ENCODE results near the gene PPCDC. TPM values are rescaled to one million over a fixed set of nuclear protein-coding genes. Genes with fewer than 3 reads are reported as not detected.

The PPCDC gene
- total and polyA plus RNA-seq, 12 donors: 17.4 to 36.4 (median 24.7) TPM

DNA sequence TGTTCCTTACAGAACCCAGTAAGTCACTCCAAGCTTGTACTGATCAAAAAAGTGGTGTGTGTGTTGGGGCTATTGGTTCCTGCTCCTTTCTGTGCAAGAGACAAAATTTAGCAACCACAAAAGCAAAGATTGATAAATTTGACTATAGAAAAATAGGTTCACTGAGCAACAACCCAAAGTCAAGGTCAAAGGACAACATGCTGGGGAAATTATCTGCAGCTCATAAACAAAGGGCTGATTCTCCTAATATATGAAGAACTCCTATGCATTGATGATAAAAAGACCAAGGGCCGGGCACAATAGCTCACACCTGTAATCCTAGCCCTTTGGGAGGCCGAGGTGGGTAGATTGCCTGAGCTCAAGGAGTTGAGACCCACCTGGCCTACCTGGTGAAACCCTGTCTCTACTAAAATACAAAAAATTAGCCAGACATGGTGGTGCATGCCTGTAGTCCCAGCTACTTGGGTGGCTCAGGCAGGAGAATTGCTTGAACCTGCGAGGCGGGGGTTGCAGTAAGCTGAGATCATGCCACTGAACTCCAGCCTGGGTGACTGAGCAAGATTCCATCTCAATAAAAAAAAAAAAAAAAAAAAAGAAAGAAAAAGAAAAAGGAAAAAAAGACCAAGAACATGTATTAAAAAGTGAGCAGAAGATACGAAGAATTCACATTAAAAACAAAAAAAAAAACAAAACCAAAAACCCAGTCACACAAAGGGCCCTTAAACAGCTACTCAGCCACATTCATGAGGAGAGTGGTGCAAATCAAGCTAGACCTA lies 29.8 kb downstream of the PPCDC start:
- DNase-seq: no peak
- Histone ChIP-seq H3K4me1 (replicated peaks in 1 of 2) (peaks cover 26 to 52% of the 10 kb centered on the region in 2 donors), H3K9me3 (replicated peaks in 1 of 3) (no peaks in the 10 kb centered on the region), H3K27me3 (no peaks in the 10 kb centered on the region), H3K36me3 (replicated peaks in 1 of 2) (no peaks in the 10 kb centered on the region), H3K4me3 (no peak overlapping the region), H3K27ac (no peak overlapping the region)
- intact Hi-C loops (cut with DNase I): no loop called here
- TF ChIP-seq, protein P1, sequence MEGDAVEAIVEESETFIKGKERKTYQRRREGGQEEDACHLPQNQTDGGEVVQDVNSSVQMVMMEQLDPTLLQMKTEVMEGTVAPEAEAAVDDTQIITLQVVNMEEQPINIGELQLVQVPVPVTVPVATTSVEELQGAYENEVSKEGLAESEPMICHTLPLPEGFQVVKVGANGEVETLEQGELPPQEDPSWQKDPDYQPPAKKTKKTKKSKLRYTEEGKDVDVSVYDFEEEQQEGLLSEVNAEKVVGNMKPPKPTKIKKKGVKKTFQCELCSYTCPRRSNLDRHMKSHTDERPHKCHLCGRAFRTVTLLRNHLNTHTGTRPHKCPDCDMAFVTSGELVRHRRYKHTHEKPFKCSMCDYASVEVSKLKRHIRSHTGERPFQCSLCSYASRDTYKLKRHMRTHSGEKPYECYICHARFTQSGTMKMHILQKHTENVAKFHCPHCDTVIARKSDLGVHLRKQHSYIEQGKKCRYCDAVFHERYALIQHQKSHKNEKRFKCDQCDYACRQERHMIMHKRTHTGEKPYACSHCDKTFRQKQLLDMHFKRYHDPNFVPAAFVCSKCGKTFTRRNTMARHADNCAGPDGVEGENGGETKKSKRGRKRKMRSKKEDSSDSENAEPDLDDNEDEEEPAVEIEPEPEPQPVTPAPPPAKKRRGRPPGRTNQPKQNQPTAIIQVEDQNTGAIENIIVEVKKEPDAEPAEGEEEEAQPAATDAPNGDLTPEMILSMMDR (IDR thresholded peaks at IDR 0.05): no peak
- no peak for TF ChIP-seq POLR2A (IDR thresholded peaks at IDR 0.05)
- 93 to 99% (median 96%) methylated on average over 5 of the region's 5 CpGs for WGBS, 4 donors

DNA sequence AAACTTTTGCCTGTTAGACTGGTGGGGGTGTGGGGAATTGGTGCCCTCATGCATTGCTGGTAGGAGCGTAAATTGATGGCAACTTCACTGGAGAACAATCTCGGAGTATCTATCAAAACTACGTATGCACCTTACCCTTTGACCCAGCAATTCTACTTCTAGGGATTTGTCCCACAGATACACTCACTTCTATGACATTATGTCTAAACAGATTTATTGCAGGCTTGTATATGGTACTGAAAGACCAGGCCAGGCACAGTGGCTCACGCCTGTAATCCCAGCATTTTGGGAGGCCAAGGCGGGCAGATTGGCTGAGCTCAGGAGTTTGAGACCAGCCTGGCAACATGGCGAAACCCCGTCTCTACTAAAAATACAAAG lies 30.3 kb downstream of the PPCDC start:
- Histone ChIP-seq H3K4me1 (replicated peaks in 1 of 2) (peaks cover 26 to 53% of the 10 kb centered on the region in 2 donors), H3K4me3 (no peak overlapping the region), H3K27me3 (no peaks in the 10 kb centered on the region), H3K36me3 (replicated peaks in 1 of 2) (no peaks in the 10 kb centered on the region), H3K9me3 (replicated peaks in 1 of 3) (no peaks in the 10 kb centered on the region), H3K27ac (peak overlapping the region in 1 of 5 donors; percentile 1)
- TF ChIP-seq, protein P1 (IDR thresholded peaks at IDR 0.05): no peak
- TF ChIP-seq POLR2A (IDR thresholded peaks at IDR 0.05): no peak
- intact Hi-C loops (cut with DNase I): no loop called here
- 94 to 99% (median 96%) methylated on average over 7 of the region's 7 CpGs for WGBS, 4 donors
- DNase-seq: no peak

DNA sequence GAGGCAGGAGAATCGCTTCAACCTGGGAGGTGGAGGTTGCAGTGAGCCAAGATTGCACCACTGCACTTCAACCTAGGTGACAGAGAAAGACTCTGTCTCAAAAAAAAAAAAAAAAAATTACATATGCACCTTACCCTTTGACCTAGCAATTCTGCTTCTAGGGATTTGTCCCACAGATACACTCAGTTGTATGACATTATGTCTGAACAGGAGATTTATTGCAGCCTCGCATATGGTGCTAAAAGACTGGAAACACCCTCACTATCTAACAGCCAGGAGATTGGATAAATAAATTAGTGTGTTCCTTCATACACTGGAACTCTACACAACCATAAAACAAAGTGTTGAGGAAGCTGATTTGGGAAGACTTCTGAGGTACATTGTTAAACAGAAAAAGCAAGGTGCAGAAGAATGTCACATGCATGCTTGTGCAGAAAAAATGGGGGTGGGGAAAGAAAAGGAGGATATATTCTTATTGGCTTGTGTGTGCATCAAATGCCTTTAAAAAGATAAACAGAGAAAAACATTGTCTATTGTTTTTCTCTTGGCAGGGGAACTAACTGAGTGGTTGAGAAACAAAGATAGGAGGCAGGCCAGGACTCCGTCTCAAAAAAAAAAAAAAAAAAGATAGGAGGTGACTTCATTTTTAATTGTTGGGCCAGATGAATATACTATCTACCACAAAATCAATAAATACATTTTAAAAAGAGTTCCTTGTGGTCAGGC lies 30.9 kb downstream of the PPCDC start:
- Histone ChIP-seq H3K36me3 (replicated peaks in 1 of 2) (no peaks in the 10 kb centered on the region), H3K4me3 (no peak overlapping the region), H3K27me3 (no peaks in the 10 kb centered on the region), H3K9me3 (replicated peaks in 1 of 3) (no peaks in the 10 kb centered on the region), H3K27ac (peak overlapping the region in 3 of 5 donors; percentile 31 to 43 (median 35)), H3K4me1 (replicated peaks in 1 of 2) (peaks cover 20 to 47% of the 10 kb centered on the region in 2 donors)
- no peak for TF ChIP-seq POLR2A (IDR thresholded peaks at IDR 0.05)
- TF ChIP-seq, protein P1 (IDR thresholded peaks at IDR 0.05): no peak
- WGBS, 4 donors: 49 to 63% (median 55%) methylated on average over 3 of the region's 3 CpGs
- intact Hi-C loops (cut with DNase I): no loop called here
- DNase-seq: no peak

DNA sequence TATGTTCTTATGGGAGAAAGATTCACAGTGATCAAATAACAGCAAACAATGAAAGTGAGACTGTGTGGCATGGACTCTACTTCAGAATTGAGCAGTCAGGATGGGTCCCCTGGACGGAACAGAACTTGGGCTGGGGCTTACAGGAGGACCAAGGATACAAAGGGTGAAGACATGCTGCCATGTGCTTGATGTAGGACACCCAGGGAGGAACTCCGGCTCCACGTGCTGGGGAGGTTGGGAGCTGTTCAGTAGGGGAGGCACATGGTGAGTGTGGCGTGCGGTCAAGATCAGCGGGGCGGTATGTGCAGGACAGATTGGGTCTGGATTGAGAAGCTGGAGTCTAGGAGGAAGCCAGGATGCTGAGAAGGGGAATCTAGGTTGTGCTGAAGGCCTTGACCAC lies 32.6 kb downstream of the PPCDC start:
- no peaks in the 10 kb centered on the region for H3K9me3 ChIP-seq (replicated peaks in 1 of 3)
- TF ChIP-seq, protein P1 (IDR thresholded peaks at IDR 0.05): no peak
- no peak for TF ChIP-seq POLR2A (IDR thresholded peaks at IDR 0.05)
- H3K27me3 ChIP-seq: no peaks in the 10 kb centered on the region
- DNase-seq: no peak
- no peak overlapping the region for H3K27ac ChIP-seq
- 92 to 96% (median 95%) methylated on average over 7 of the region's 7 CpGs for WGBS, 4 donors
- intact Hi-C loops (cut with DNase I): no loop called here
- H3K4me3 ChIP-seq: no peak overlapping the region
- no peaks in the 10 kb centered on the region for H3K36me3 ChIP-seq (replicated peaks in 1 of 2)
- H3K4me1 ChIP-seq (replicated peaks in 1 of 2): peaks cover 19 to 36% of the 10 kb centered on the region in 2 donors

Data from adrenal gland (tissue), 12 donors.